Adrenal gland (tissue), 12 donors: Measurements from ENCODE around the gene HOXA6. TPM values are rescaled to one million over a fixed set of nuclear protein-coding genes. Genes with fewer than 3 reads are reported as not detected.

Experiments
- DNase-seq, 7 donors: peaks; one replicate each; pipeline ENCODE4 v3.0.0-alpha.2; 2019 to 2020
- H3K27ac ChIP-seq, 5 donors: fragments of 200-600 bp; sonication (generic) in 4 of 5; 1 replicate in 3 of 5; 2 replicates in 2 of 5; pipeline versions ENCODE4 v1.5.1 to v1.8.0; 2016 to 2020; ENCODE audit warnings: mild to moderate bottlenecking in 1 of 5
- H3K27me3 ChIP-seq: fragments of 200-600 bp; 2 replicates; pipeline ENCODE4 v1.8.0; 2021
- H3K36me3 ChIP-seq, 2 donors: fragments of 200-600 bp; replicated peaks in 1 of 2; 1 replicate in 1 of 2; 2 replicates in 1 of 2; pipeline versions ENCODE4 v1.5.1 to v1.8.0; 2018 to 2022
- H3K4me1 ChIP-seq, 2 donors: fragments of 200-600 bp; replicated peaks in 1 of 2; 1 replicate in 1 of 2; 2 replicates in 1 of 2; pipeline versions ENCODE4 v1.5.1 to v1.8.0; 2018 to 2021
- H3K4me3 ChIP-seq, 4 donors: fragments of 200-600 bp; sonication (generic) in 3 of 4; one replicate each; pipeline ENCODE4 v1.5.1; 2016 to 2018
- H3K9me3 ChIP-seq, 3 donors: fragments of 200-600 bp; sonication (generic) in 1 of 3; replicated peaks in 1 of 3; 1 replicate in 2 of 3; 2 replicates in 1 of 3; pipeline versions ENCODE4 v1.5.1 to v1.8.0; 2016 to 2021
- CTCF ChIP-seq, 6 experiments: fragments of 450-650 bp in 4 of 6; fragments of 200-600 bp in 2 of 6; sonication (generic) in 1 of 6; IDR thresholded peaks; 1 replicate in 5 of 6; 2 replicates in 1 of 6; pipeline versions ENCODE4 v1.5.1 to v1.8.0; 2016 to 2021; ENCODE audit warnings: antibody characterized with exemption in 6 of 6, mild to moderate bottlenecking in 2 of 6, moderate library complexity in 1 of 6
- POLR2A ChIP-seq, 2 donors: fragments of 450-650 bp; IDR thresholded peaks; one replicate each; pipeline ENCODE4 v1.6.1; 2017; ENCODE audit warnings: antibody characterized with exemption in 2 of 2, mild to moderate bottlenecking in 2 of 2, moderate library complexity in 1 of 2
- WGBS, 4 donors: extraction: QIAGEN DNeasy Blood & Tissue Kit in 2 of 4; methylation state at CpG; one replicate each; pipeline versions ENCODE4 v1.1.5 to v1.1.7; 2013 to 2017; 5-methylcytosine and 5-hydroxymethylcytosine counted together
- intact Hi-C, 2 donors: fragments of 100-400 bp; cut with DNase I; formaldehyde crosslinking; loops; one replicate each; pipeline versions ENCODE4 v1.14.1 to v1.15.0; 2022 to 2023
- polyA plus RNA-seq, 3 donors: library from polyadenylated mRNA; stranded (reverse); fragments of 200-250 nt in 2 of 3; fragments of 350-450 nt in 1 of 3; fragmentation: Illumina TruSeq in 1 of 3; extraction: RNeasy Lipid Tissue Mini Kit (QIAGEN cat#74804) in 1 of 3; gene quantifications; one replicate each; pipeline ENCODE4 v1.2.3, GENCODE V29; 2013 to 2014
- total RNA-seq, 9 donors: library from RNA; depleted of rRNA in 4 of 9; stranded (reverse); fragments of >200 nt in 4 of 9; fragments of 120-200 nt in 1 of 9; fragmentation: NEBNext Ultra II Directional in 1 of 9; extraction: Animal tissue kit (Norgen Biotek cat#: 25700) in 1 of 9; gene quantifications; one replicate each; pipeline versions ENCODE4 v1.1.0 to v1.2.4, GENCODE V29; 2013 to 2023
- donor health status: healthy with polysubstance abuse.
- donor health status: Bipolar disorder and iron deficiency.
- donor health status: DM: yes; HTN: yes; CAD: no.
- donor health status: DM: no; HTN: no; CAD: no.
- donor health status: DM: no; HTN: no; CAD: no.
- donor health status: DM: yes; HTN: yes; CAD: no.

Gene HOXA6
- total and polyA plus RNA-seq, 12 donors: 1.3 to 27.2 (median 14.8) TPM

- TF ChIP-seq POLR2A (IDR thresholded peaks at IDR 0.05) (peak; percentile 72 to 95), CTCF (IDR thresholded peaks at IDR 0.05) (peak; percentile 71 to 96 (median 90))
- intact Hi-C loops: loop anchor here (5.0 kb wide), 1 partner anchor 286 kb away; no protein-coding TSS in a partner anchor
- DNase-seq: peak; percentile 90 to 96 (median 93)
- peak within 1 kb of the TSS; percentile 94 to 99 (median 99) for H3K27ac ChIP-seq
- peaks cover 0 to 12% of the 10 kb centered on the region in 2 donors for H3K36me3 ChIP-seq
- H3K4me1 ChIP-seq: peaks cover 14 to 21% of the 10 kb centered on the region in 2 donors
- no peaks in the 10 kb centered on the region for H3K27me3 ChIP-seq
- H3K4me3 ChIP-seq: peak within 1 kb of the TSS; percentile 66 to 91 (median 76)
- 10 to 42% (median 22%) methylated on average over 39 to 86 of the region's 86 CpGs for WGBS, 4 donors
- H3K9me3 ChIP-seq: no peaks in the 10 kb centered on the region
These were observed 4.3 kb downstream of the HOXA6 start, which contains the start of gene HOXA5 for GRCh38 chr7:27143023-27143949. TSS of gene HOXA5 (minus strand) at chr7:27143681. CDS start at chr7:27143607, 74 bp downstream.

GRCh38 chr7:27142580-27143022 lies 5.0 kb downstream of the HOXA6 start:
- Histone ChIP-seq H3K9me3 (no peaks in the 10 kb centered on the region), H3K4me3 (peak overlapping the region; percentile 66 to 91 (median 76)), H3K4me1 (peaks cover 10 to 17% of the 10 kb centered on the region in 2 donors), H3K36me3 (peaks cover 0 to 12% of the 10 kb centered on the region in 2 donors), H3K27ac (peak overlapping the region; percentile 94 to 99 (median 99)), H3K27me3 (no peaks in the 10 kb centered on the region)
- DNase-seq: peak in 3 of 7 donors; percentile 24 to 72 (median 48)
- 12 to 23% (median 16%) methylated on average over 29 of the region's 29 CpGs for WGBS, 4 donors
- TF ChIP-seq POLR2A (IDR thresholded peaks at IDR 0.05) (no peak), CTCF (IDR thresholded peaks at IDR 0.05) (no peak)
- intact Hi-C loops: loop anchor here (5.0 kb wide), 1 partner anchor 285 kb away; no protein-coding TSS in a partner anchor

GRCh38 chr7:27141923-27142579 lies 5.5 kb downstream of the HOXA6 start:
- Histone ChIP-seq H3K9me3 (no peaks in the 10 kb centered on the region), H3K4me1 (peaks cover 10 to 17% of the 10 kb centered on the region in 2 donors), H3K36me3 (peaks cover 0 to 12% of the 10 kb centered on the region in 2 donors), H3K4me3 (peak overlapping the region; percentile 66 to 91 (median 76)), H3K27ac (peak overlapping the region; percentile 94 to 99 (median 99)), H3K27me3 (no peaks in the 10 kb centered on the region)
- 15 to 22% (median 18%) methylated on average over 25 to 30 of the region's 30 CpGs for WGBS, 4 donors
- peak; percentile 60 to 81 (median 75) for DNase-seq
- TF ChIP-seq POLR2A (IDR thresholded peaks at IDR 0.05) (peak in 1 of 2 donors; percentile 62), CTCF (IDR thresholded peaks at IDR 0.05) (peak in 5 of 6 experiments; percentile 39 to 50 (median 45))
- intact Hi-C loops: loop anchor here (5.0 kb wide), 1 partner anchor 285 kb away; no protein-coding TSS in a partner anchor
